ENCODE results near the gene ANKRD24.

DNA sequence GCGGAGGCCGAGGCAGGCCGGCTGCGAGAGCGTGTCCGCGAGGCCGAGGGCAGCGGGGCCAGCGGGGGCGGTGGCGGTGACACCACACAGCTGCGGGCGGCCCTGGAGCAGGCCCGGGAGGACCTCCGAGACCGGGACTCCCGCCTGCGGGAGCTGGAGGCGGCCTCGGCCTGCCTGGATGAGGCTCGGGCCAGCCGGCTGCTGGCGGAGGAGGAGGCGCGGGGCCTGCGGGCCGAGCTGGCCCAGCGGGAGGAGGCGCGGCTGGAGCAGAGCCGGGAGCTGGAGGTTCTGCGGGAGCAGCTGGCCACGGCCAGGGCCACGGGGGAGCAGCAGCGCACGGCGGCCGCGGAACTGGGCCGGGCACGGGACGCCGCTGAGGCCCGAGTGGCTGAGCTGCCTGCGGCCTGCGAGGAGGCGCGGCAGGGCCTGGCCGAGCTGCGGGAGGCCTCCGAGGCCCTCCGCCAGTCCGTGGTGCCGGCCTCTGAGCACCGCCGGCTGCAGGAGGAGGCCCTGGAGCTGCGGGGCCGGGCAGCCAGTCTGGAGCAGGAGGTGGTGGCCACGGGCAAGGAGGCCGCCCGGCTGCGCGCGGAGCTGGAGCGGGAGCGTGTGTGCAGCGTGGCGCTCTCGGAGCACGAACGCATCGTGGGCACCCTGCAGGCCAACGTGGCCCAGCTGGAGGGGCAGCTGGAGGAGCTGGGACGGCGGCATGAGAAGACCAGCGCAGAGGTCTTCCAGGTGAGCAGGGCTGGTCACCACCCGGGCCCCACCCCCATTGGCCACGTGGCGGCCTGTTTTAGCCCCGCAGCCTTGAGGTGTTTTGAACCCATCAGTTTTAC, 35.2 kb downstream of the ANKRD24 start:
- TF ChIP-seq, protein P1, sequence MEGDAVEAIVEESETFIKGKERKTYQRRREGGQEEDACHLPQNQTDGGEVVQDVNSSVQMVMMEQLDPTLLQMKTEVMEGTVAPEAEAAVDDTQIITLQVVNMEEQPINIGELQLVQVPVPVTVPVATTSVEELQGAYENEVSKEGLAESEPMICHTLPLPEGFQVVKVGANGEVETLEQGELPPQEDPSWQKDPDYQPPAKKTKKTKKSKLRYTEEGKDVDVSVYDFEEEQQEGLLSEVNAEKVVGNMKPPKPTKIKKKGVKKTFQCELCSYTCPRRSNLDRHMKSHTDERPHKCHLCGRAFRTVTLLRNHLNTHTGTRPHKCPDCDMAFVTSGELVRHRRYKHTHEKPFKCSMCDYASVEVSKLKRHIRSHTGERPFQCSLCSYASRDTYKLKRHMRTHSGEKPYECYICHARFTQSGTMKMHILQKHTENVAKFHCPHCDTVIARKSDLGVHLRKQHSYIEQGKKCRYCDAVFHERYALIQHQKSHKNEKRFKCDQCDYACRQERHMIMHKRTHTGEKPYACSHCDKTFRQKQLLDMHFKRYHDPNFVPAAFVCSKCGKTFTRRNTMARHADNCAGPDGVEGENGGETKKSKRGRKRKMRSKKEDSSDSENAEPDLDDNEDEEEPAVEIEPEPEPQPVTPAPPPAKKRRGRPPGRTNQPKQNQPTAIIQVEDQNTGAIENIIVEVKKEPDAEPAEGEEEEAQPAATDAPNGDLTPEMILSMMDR (IDR thresholded peaks at IDR 0.05; ENCODE audit: poor library complexity, severe bottlenecking) = no peak
- TF ChIP-seq EZH2 (IDR thresholded peaks at IDR 0.05; ENCODE audit: borderline replicate concordance, insufficient read depth, low read length, poor library complexity, severe bottlenecking) (no peak), SMC3 (conservative IDR thresholded peaks at IDR 0.05; ENCODE audit: poor library complexity) (no peak), EP300 (conservative IDR thresholded peaks at IDR 0.05; ENCODE audit: poor library complexity, severe bottlenecking) (no peak), POLR2AphosphoS5 (IDR thresholded peaks at IDR 0.05) (no peak), TAF1 (IDR thresholded peaks at IDR 0.05; ENCODE audit: low read depth) (no peak), RAD21 (conservative IDR thresholded peaks at IDR 0.05) (no peak)
- TF ChIP-seq, protein P2, sequence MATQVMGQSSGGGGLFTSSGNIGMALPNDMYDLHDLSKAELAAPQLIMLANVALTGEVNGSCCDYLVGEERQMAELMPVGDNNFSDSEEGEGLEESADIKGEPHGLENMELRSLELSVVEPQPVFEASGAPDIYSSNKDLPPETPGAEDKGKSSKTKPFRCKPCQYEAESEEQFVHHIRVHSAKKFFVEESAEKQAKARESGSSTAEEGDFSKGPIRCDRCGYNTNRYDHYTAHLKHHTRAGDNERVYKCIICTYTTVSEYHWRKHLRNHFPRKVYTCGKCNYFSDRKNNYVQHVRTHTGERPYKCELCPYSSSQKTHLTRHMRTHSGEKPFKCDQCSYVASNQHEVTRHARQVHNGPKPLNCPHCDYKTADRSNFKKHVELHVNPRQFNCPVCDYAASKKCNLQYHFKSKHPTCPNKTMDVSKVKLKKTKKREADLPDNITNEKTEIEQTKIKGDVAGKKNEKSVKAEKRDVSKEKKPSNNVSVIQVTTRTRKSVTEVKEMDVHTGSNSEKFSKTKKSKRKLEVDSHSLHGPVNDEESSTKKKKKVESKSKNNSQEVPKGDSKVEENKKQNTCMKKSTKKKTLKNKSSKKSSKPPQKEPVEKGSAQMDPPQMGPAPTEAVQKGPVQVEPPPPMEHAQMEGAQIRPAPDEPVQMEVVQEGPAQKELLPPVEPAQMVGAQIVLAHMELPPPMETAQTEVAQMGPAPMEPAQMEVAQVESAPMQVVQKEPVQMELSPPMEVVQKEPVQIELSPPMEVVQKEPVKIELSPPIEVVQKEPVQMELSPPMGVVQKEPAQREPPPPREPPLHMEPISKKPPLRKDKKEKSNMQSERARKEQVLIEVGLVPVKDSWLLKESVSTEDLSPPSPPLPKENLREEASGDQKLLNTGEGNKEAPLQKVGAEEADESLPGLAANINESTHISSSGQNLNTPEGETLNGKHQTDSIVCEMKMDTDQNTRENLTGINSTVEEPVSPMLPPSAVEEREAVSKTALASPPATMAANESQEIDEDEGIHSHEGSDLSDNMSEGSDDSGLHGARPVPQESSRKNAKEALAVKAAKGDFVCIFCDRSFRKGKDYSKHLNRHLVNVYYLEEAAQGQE (IDR thresholded peaks at IDR 0.05; ENCODE audit: borderline replicate concordance) = no peak
